Mammary epithelial cell (primary cell): Measurements from ENCODE around the gene BTBD2.

Experiments used
- CTCF ChIP-seq, 2 donors: IDR thresholded peaks in 1 of 2; conservative IDR thresholded peaks in 1 of 2; 2 replicates each; pipeline ENCODE4 v1.5.1; 2011 to 2012; ENCODE audit warnings: inconsistent platforms in 2 of 2, low read length in 2 of 2, mild to moderate bottlenecking in 2 of 2, control low read depth in 1 of 2, low read depth in 1 of 2; ENCODE audit not compliant: insufficient read depth in 1 of 2; ENCODE audit errors: extremely low read depth in 1 of 2
- EZH2 ChIP-seq: IDR thresholded peaks from 2 replicates; pipeline ENCODE4 v1.6.1; 2012; ENCODE audit warnings: low read length, inconsistent platforms, borderline replicate concordance

DNA sequence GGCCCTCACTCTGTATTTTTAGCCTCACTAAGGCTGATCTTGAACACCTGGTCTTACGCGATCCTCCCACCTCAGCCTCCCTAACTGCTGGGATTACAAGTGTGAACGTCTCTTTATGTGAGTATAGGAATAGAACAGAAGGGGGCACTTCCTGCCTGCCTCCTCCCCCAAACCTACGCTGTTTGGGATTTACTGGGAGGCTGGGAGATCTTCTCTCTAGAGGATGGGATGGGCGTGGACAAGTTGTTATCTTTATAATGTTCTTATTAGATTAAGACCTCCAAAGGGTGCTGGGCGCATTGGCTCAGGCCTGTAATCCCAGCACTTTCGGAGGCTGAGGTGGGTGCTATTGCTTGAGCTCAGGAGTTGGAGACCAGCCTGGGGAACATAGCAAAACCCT lies 77.4 kb downstream of the BTBD2 start:
- no peak for TF ChIP-seq CTCF (conservative IDR thresholded peaks at IDR 0.05 in 1 of 2, IDR thresholded peaks at IDR 0.05 in 1 of 2; ENCODE audit: extremely low read depth in 1 of 2, insufficient read depth in 1 of 2, low read depth in 1 of 2, low read length in 2 of 2)
- no peak for TF ChIP-seq EZH2
